Endothelial cell of hepatic sinusoid (primary cell): ENCODE results near the gene OS9.

Source experiments
- in situ Hi-C: cut with HindIII; loops from 2 replicates; pipeline ENCODE4 v1.10.0; 2017; ENCODE audit warnings: low sequenced_read_pairs

Gene OS9

GRCh38 chr12:57735952-57736740, 42.2 kb downstream of the OS9 start:
- in situ Hi-C loops = no loop called here

GRCh38 chr12:57736741-57737466, 43.0 kb downstream of the OS9 start:
- in situ Hi-C loops = no loop called here

- in situ Hi-C loops = no loop called here
Measured at GRCh38 chr12:57737467-57738460, 43.8 kb downstream of the OS9 start.

DNA sequence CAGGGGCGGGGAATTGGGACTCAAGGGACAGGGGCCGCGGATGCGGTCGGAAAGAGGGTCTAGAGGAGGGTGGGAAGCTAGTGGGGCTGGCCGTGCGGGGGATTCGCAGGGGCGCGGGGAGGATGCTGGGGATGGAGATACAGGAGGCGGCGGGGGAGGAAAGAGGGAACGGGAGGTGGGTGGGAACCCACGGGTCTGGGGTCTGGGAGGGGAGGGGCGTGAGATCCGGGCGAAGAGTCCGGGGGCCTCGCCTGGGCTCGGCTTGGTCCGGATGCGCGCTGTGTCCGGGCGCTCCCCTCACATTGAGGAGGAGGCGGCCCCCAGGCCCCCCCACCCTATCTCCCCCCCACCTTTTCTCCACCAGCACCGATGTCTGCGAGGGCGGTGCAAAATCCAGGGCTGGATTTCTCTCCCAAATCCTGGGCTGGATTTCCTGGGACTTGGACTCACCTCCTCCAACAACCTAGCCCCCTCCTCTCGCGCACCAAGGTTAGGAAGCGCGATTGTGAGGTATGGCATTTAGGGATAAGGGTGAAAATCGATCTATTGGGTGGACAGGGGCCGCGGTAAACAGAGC, 44.8 kb downstream of the OS9 start, which contains the start of gene AGAP2:
Gene AGAP2 (minus strand): TSS at position 82 of the 577 bp plus-strand sequence. CDS start 496 bp downstream, outside the sequence.
- in situ Hi-C loops = no loop called here

GRCh38 chr12:57739387-57739786, 45.5 kb downstream of the OS9 start:
- in situ Hi-C loops = no loop called here

DNA sequence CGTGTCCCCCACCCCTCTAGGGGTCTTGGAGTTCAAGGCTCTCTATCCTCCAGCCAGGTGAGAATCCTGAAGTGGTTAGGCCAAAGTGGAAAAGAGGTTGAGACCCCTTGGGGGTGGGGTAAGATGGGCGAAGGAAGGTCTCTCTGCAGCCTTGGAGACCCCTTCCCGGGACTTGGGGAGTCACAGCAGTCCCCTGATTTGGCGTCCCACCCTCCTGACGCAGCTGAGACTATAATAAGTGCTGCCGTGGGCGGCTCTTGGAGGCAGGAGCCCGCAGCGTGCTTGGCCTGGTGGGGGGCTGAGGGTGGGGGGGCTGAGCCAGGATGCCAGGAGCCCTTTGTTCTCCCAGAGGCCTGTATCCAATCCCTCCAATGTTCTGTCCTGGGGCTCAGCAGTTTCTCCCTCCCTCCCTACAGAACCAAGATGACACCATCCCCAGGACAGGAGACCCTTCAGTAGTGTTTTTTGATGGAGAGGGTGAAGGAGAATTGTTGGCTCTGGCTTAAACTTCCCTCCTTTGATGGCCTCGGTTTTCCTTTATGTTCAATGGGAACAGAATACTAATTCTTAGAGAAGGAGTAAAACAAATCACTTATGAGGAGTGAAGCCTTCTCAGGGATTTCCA, 46.1 kb downstream of the OS9 start:
- in situ Hi-C loops = no loop called here

DNA sequence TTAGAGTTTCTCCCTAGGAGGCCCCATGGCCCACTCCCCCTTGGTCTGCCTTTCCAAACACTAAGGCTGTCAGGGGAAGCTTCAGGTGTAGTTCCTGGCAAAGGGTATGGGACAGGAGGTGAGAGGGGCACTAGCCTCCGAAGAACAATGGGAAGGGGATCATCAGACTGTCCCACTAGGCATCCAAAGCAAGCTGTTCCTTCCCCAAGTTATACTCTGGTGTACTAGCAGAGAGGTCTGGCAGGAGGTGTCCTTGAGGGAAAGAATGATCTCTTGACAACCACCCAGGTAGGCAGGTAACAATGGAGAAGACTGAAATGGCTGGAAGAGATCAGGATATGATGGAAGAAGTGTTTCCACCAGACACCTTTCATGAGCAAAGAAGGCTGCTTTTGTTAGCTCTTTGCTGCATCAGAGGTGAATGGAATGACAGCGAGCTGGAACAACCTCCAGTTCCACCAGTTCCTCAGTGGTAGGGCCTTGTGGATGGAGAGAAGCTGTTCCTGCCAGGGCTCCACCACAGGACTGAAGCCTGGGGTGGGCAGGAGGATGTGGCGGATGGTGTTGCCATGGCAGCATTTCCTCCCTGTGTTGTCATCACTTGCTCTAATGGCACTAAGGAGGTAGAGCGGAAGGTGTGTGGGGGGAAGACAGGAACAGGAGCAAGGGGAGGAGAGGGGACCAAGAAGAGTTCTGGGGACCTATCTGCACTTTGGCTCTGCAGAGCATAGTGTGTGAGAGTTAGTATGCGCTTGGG, 46.9 kb downstream of the OS9 start:
- in situ Hi-C loops = no loop called here

- in situ Hi-C loops = no loop called here
Measured at GRCh38 chr12:57741413-57741789, 47.5 kb downstream of the OS9 start.

- in situ Hi-C loops = no loop called here
Measured at GRCh38 chr12:57741844-57742738, 48.2 kb downstream of the OS9 start.

DNA sequence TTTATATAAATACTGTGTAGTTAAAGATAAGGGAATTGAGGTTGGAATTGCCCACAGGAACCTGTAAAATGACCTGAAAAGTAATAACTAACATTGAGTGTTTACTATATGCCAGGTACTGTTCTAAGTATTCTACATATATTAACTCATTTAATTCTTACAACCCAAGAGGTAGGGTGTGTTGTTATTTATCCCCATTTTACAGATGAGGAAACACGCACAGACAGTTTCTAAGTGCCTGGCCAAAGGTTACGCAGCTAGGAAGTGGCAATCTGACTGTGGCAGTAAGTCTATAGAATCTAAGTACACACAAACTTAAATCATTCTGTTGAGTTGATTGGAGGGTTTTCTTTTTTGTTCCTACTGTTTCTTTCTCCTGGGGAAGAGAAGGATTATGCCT, 49.8 kb downstream of the OS9 start:
- in situ Hi-C loops = no loop called here

DNA sequence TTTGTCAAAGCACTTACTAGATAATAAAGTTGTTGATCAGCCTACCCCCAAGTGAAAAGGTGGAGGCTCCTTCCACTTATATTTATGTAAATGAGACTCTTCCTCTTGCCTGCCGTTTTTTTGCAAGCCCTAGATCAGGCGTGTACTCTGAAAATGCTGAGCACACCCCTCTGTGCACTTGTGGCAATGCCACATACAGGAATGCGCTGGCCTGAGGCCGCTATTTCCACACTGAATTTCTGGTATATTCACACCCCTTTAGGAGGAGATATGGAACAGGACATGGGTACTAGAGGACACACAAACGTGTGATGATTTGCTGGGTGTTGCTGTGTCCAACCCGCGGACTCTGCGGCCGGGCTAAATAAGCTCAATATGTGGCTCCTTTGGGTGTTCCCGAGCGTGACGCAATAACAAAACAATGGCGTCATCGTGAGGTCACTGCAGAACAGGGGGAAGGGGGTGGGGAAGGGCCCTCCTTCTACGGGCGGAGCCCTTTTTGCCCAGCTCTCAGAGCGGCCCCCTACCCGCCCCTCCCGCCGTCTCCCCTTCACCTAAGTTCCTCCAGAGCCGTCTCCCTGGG, 50.4 kb downstream of the OS9 start:
- in situ Hi-C loops = no loop called here

GRCh38 chr12:57744777-57745484, 51.0 kb downstream of the OS9 start, which contains the start of gene TSPAN31:
TSS of gene TSPAN31 (plus strand) at chr12:57745039. CDS start at chr12:57745155, 116 bp downstream.
- in situ Hi-C loops = loop anchor here (5.0 kb wide), 2 partner anchors 42 to 43 kb away; no protein-coding TSS in a partner anchor

DNA sequence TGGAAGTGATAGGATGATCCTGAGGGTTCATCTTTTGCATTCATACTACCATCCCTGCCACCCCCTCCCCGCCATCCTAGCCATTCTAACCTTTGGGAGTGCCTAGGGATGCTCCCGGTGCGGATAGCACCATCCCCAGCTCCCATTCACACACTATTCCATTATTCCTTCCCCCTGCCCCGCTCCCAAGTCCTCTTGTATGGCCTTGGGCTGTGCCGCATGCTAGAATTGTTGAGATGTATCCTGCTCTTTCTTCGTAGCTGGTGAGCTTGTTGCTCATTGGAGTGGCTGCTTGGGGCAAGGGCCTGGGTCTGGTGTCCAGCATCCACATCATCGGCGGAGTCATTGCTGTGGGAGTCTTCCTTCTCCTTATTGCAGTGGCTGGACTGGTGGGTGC, 51.6 kb downstream of the OS9 start:
- in situ Hi-C loops = loop anchor here (5.0 kb wide), 2 partner anchors 42 to 43 kb away; no protein-coding TSS in a partner anchor

DNA sequence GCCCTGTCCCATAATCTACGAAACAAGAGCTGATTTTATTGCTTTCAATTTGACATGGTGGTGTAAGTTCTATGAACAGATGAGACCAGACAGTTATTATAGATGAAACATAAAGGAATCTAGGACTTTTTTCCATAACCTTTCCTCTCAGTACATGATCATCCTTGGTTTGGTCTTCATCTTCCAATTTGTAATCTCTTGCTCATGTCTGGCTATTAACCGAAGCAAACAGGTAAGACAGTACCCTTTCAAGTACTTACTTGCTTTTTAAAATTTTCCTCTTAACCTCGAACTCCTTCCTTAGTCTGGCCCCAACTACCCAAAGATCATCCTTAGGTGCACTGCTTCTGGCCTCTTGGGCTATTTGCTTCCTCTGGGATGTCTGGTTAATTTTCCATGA, 52.1 kb downstream of the OS9 start:
- in situ Hi-C loops = loop anchor here (5.0 kb wide), 2 partner anchors 41 to 44 kb away; no protein-coding TSS in a partner anchor

DNA sequence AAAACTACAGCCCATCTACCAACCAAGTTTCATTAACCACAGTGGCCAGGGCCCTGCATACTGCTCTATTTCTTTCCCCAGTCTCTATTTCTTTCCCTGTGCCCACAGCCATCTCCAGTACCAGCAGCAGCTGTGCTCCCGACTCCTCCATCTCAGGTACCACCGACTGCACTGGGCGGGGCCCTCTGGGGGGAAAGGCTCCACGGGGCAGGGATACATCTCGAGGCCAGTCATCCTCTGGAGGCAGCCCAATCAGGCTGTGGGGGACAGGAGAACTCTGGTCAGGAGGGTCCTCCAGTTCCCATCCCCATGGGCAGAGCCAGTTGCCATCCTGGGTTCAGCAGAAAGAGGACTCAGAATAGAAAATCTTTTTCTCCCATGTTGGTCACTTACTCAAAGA, 55.1 kb downstream of the OS9 start:
- in situ Hi-C loops = loop anchor here (5.0 kb wide), 2 partner anchors 38 to 47 kb away; no protein-coding TSS in a partner anchor

DNA sequence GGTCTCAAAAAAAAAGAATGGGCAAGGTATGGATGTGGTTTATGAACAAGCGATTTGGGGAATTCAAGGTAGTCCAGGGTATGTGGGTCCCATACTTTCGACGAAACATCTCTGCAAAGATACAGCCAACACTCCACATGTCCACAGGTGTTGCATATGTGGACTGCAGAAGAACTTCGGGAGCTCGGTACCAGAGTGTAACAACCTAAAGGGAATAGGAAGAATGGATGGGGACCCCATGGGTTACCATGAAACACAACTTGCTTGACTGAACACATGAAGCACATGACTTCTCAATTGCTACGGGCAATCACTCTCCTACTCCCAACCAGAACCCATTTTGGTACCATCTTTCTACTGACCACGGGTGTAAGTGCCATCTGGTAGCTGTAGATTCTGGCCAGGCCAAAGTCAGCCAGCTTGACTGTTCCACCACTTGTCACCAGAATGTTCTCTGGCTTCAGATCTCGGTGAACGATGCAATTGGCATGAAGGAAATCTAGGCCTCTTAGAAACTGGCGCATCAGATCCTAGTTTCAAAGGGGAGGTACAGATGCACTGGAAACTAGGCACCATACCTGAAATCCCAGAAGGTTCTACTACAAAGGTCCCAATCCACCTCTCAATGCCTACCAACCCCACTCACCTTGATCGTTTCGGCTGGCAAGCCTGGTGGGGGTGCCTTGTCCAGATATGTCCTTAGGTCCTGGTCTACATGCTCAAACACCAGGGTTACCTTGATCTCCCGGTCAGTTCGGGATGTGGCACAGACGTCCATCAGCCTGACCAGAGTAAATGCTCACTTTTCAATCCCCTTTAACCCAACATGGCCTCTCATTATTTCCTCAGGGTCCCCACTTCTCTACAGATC, 56.9 kb downstream of the OS9 start:
- in situ Hi-C loops = no loop called here
